Activated CD4-positive, CD25-positive, alpha-beta regulatory T cell treated with anti-CD3 and anti-CD28 coated beads, Interleukin-2, amount 50 U/mL, for 72 hours (primary cell): ENCODE results near the gene TNFSF10.
A peak's percentile ranks its signal among the peaks of the same experiment; 100 is the strongest.

ENCODE experiments used
- DNase-seq: peaks from one replicate; pipeline ENCODE4 v3.0.0; 2021

Gene TNFSF10

DNA sequence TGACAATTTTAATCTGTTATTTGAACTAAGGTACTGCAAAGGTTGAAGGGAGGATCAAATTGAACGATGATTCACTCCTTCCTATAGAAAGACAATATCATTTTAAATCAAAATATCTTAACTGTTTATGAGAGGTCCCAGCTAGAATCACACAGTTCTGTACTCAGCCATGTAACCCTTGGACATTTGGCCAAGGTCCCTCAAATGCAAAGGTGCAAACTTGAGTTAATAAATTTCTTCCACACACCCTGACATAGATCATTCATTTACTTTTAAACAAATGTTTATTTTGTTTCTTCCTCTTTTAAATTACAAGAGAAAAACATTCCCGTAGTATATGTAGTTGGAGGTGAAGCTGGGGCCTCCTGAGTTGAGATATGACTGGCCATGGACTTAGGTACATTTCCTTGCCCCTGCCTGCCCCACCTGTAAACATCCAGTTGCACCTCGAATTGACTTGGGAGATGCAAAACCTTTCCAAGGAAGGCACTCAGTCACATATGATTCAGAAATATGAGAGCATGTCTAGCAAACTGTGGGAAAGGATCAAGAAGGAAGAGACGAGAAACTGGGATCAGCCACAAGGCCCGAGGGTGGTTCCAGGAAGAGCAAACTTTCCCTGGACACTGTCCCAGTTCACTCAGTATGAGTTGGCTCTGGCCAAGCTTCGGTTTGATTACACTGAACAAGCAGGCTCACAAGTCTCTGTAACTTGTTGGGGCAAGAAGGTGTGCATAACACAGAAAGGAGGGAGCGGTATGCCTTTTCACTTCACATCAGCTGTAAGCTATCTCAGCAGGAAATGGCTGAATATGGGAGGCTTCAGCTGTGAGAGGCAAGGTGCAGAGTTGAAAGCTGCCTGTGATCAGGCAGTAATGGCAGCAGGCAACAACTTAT, 6.7 kb downstream of the TNFSF10 start:
- DNase-seq, result no peak

DNA sequence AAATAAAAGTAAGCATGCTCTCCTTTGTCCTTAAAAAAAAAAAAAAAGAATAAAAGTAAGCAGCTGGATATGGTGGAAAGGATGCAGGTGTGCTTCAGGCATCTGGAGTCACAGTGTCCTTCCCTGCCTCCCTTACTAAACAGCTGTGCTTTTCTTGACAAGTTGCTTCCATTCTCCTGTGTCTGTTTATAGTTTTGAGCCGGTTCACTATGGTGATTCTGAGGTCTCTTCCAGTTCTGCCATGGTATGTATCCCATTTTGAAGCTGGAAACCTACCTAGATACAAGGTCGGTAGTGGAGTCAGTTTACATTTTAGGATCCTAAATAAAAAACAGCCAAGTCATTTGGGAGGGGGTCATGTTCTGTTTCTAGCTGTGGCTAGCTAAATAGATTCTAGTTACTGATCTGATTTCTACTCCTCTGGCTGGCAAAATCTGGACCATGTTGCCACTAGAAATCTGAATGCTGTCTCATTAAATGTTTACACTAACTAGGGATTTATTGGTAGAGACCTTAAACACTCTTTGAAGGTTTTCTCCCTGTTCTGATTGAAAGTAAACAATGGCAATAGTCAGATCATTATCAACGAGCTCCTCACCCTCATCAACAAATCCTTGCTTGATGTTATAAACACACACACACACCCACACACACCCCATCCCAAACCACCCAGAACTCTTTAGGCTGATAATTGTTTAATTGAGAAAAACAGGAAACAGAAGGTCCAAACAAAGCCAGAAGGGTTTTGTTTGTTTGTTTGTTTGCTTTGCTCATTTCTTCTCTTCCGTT, 7.9 kb downstream of the TNFSF10 start:
- DNase-seq, result no peak

DNA sequence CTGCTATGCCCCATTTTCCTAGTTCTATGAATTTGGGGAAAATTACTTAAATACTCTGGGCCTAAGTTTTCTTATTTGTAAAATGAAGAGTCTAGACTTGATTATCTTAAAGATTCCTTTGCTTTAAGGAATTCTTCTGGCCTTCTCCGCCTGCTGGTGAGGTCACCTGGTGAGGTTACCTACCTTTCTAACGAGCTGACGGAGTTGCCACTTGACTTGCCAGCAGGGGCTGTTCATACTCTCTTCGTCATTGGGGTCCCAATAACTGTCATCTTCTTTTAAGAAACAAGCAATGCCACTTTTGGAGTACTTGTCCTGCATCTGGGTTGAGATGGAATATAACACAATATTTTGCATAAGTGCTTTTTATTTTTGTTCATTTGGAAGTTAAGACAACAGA, 8.6 kb downstream of the TNFSF10 start:
- no peak for DNase-seq

DNA sequence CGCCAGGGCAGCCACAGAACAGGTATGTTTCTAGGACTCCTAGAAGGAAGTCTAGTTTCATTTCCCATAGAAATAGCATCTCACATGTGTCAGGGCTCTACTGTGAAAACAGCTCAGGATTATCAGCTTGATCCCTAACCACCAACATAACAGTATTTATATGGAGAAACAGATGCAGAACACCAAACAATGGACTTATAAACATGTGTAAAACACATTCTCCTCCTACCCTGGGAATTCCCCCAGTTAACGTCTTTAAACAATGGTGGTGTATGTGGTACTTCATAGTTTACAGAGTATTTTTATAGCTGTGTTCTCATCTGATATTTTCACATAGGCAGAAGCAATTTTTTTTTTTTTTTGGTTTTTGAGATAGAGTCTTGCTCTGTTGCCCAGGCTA, 9.7 kb downstream of the TNFSF10 start:
- no peak for DNase-seq

DNA sequence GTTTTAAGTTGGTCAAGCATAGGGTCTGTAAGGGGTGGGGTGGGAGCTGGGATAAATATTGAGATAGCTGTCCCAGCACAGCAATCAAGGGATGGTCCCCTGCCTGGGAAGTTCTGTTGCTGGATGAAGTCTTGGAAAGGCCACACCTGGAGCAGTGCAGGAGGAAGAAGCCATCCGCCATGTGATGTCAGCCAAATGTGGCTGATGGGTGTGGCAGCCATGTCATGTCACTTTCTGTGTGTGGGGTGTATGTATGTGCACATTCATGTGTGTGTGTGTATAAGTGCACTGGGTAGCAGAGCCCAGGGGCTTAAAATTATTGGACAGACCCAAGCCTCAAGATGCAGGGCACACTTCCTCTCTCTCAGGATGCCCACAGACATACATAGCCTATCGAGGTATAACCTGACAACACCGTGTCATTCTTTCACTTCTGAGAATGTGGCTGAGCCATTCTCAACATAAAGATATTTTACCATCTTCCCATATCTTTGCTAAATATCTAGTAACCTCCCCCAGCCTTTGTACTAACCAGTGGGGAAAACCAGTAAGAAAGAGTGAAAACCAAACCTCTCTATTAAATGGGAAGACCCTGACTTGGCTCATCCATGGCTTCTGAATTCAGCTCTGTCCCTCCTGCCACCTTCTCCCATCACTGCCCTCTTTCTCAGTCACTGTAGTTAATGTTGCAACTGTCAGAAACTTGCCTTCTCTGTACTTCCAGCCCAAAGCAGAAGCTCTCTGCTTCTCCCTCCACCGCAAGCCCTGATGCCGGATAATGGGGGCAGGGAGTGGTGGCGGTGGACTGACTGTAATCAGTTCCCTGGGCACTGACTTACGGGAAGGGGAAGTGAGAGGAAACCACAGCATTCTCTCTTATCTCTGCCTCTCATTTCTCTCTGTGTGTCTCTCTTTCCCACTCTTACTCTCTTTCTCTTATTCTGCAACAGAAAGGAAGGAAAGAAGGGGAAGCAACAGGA, 11.2 kb downstream of the TNFSF10 start:
- DNase-seq, result no peak

DNA sequence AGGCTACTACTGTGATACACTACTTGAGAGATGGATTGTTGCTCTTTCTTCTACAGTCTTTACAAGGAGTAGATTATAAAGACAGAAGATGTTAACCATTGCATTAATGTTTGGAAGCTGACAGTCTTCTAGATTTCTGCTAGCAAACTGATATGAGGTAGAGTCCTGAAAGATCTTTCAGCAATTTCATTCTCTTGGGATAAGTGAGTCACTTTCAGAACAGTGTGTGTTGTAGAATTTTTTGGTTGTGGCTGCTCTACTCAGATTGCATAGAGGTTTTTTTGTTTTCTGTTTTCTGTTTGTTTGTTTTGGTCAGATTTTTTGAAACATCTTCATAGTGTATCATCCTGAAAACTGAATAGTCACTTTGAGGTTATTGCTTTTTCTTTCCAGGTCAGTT, 17.1 kb downstream of the TNFSF10 start:
- no peak for DNase-seq

DNA sequence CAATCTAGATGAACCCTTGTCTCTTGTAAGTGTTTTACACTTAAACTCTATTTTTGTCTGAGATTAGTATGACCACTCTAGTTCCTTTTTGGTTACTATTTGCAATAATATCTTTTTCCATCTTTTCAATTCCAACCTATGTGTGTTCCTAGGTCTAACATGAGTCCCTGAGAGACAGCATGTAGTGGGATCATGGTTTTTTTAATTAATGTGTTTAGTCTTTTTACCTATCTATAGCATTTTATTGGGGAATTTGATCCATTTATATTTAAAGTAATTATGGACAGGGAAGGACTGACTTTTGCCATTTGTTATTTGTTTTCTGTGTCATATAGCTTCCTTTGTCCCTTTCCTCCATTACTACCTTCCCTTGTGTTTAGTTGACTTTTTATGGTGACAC, 21.7 kb downstream of the TNFSF10 start:
- DNase-seq, result no peak

DNA sequence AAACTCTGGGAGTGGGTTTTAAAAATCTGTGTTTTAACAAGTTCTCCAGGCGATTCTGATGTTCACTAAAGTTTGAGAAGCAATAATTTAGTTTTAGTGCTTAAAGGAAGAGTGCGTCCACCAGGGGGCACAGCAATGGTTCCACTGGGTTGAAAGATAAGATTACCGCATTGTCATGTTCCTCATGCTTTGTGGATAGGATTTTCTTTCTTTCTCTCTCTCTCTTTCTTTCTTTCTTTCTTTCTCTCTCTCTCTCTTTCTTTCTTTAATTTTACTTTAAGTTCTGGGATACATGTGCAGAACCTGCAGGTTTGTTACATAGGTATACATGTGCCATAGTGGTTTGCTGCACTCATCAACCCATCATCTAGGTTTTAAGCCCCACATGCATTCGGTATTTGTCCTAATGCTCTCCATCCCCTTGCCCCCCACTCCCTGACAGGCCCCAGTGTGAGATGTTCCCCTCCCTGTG, 33.0 kb downstream of the TNFSF10 start:
- peak; percentile 69 for DNase-seq

DNA sequence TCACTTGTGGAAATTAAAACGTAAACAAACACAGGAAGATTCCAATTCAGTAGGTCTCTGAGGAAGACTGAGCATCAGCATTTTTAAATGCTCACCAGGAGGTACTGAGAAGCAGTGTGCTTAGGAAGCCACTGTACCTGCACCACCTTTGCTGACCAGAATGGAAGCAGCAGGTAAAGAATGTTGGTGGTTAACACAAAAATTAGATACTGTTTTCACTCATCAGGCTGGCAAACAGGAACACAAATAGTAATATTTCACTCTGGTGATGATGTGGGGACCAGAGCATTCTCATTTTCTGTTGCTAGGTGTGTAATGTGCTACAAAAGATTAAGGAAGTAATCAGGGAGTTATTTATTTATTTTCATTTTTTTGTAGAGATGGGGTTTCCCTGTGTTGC, 45.1 kb downstream of the TNFSF10 start:
- no peak for DNase-seq

DNA sequence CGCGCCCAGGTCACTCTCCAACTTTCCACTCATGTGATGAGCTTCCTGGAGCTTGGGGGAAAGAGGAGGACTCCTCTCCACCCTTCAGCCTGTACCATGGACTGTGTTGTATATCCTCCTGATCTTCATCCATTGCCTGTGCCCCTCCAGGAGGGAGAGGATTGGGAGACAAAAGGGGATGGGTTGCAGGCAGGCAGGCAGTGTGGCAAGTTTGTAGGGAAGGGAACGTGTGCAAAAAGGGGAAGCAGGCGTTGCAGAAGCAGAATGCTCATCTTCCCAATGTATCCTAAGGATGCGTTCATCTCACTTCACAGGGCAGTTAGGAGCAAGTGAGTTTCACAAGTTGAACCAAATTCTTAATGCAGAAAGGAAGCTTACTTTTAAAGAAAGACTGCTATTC, 46.9 kb downstream of the TNFSF10 start:
- DNase-seq, result no peak

DNA sequence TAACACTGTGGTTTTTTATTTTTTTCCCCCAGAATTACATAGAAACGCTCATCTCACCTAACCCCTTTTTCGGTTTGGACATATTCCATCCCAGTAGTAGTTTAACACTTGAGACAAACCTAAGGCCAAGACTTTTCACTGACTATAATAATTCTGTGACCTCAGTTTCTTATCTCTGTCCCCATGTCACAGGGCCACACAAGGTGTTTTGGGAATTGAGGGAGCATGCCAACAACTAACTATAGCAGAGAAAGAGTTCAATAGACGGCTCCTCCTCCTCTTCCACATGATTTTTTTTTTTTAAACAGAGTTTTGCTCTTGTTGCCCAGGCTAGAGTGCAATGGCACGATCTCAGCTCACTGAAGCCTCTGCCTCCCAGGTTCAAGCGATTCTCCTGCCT, 47.5 kb downstream of the TNFSF10 start:
- DNase-seq, result no peak

DNA sequence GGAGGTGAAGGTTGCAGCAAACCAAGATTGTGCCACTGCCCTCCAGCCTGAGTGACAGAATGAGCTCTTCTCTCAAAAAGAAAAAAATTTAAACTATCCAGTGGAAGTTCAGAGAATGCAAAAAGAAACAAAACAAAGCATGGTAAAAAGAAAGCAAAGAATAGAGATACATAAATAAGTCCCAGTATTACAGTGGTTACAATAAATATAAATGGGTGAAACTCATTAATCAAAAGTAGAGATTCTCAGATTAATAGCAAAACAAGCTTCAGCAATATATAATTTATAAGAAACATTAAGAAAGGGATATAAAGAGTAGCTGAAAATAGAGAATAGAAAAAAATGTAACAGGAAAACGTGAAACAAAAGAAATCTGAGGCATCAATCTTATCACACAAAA, 51.3 kb downstream of the TNFSF10 start:
- no peak for DNase-seq

DNA sequence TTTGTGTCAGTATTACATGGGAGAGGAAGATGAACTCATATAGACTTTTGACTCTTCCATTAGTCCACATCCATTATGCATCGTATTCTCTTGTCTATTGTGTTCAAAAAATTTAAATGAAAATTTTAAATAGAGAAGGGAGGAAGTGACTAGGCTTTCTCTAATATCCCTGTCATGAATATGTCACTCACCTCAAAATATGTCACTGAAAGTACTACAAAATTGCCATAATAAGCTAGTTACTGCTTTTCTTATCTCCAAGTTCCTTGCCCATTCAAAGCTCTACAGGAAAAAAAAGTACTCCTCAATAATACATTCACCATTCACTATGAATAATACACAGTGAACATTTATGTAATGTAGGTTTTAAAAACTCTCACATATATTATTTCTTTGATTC, 52.6 kb downstream of the TNFSF10 start:
- no peak for DNase-seq

DNA sequence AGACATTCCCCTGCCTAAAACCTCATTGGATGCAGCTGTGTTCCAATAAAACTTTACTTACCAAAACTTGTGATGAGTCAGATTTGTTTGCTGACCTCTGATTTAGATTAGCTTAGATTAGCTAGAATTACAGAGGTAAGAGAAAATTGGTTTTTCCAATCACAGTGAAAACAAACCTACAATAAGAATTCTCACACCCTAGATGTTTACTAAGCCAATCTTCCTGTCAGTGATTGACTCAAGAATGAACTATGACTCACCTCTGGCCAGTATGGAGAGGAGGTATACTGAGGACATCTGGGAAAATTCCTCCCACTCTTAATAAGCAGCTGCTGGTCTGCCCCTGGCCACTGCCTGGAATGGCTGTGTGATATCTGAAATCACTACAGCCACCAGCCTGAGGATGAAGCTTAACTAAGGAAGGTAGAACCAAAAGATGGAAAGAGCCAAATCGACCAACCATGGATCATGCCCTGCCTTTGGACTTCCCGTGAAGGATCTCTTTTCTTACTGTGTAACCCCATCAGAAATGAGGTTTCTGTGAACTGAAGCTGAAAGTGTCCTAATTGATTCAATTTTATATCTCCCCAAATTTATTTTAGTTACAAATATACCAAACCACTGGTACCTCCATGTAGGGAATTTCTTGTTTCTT, 55.9 kb downstream of the TNFSF10 start:
- no peak for DNase-seq

DNA sequence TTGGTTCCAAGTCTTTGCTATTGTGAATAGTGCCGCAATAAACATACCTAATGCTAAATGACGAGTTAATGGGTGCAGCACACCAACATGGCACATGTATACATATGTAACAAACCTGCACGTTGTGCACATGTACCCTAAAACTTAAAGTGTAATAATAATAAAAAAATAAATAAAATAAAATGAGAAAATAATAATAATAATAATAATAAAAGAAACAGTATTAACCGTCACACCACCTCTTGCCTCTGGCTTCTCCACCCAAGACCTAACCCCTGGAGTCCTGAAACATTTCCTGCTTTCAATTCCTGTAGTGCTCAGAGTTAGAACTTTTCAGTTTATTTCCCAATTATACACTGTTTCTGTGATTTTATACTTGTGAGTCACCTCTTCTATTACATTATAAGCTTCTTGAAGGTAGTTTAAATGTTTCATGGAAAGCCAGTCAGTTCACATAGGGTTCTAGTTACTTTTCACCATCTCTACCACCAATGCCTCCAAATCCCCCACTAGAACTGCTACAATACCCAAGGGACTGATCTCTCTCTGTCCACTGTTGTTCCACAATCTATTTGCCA, 56.6 kb downstream of the TNFSF10 start:
- no peak for DNase-seq

DNA sequence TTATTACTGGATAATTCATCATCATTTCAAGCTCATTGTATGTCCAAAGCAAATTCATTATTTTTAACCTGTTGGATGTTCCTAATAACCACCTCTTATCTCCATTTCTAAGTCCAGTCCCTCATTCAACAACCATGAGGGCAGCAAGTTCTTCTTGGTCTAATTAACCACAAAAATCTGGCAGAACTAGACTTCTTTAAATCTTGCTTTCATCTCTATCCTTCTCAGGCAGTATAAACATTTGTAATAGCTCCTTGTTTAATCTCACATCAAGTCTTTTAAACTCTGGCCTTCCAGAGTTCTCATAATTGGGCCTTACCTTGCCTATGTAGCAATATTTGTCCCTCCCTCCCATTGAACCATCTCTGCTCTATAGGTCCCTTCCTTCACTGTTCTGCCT, 57.9 kb downstream of the TNFSF10 start:
- no peak for DNase-seq

DNA sequence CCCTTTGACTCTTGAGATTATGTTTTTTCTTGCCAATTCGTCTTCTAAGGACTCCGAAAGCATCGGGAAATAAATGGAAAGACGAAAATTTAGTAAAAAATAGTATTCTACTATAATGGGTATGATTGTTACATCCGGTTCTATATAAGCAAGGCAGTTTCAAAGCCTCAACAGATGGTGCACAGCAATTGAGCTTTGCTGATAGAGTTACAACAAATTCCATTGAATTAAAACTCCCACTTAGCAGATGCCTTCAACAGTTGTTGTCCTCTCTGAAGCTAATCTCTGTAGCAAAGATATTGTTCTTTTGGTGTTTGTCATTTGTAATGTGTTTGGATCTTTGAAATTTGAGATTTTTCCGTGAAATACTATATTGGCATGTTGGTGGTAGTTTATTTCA, 58.9 kb downstream of the TNFSF10 start:
- no peak for DNase-seq

DNA sequence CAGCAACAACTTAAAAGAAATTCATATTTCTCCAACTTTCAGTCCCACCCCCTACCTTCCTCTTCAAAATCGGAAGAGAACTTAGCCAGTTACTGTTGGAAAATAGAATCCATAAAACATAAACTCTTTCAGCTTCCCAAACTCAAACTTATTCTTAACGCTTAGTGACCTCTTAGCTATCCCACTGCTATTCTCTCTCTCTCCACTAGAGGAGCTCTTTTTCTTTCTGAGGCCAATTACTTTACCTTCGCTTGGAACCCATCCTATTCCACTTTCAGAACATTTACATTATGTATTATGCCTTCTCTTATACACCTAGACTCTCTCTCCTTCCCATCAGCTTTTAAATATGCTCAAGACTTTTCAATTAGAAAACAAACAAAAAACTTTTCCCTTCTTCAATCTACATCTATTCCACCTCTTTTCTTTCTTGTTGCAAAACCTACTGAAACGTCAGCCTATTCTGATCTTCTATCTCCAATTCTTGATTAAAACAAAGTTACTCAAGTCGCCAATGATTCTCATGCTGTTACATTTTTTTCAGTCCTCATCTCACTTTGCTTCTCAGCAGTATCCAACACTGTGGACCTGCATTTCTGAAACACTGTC, 61.6 kb downstream of the TNFSF10 start:
- no peak for DNase-seq

DNA sequence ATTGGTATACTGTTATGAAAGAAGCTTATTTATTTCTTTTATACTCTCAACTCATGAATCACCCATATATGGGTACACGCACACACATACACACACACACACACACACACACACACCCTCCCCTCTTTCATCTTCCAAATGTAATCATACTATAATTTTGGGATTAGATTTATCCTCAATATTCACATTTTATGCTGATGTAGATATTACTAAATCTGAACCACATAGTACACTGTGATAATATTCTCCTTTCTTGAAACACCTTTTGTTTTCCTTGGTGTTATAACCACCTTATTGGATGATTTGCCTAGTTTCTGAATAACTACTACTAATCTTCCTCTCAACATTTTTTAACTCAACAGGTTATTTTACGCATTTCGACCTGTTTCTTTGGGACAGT, 66.8 kb downstream of the TNFSF10 start:
- no peak for DNase-seq
